GM23248 (cell line): ENCODE measurements around the gene HOXA9. TPM values are rescaled to one million over a fixed set of nuclear protein-coding genes. Genes with fewer than 3 reads are reported as not detected.
A peak's percentile ranks its signal among the peaks of the same experiment; 100 is the strongest.

Experiments
- DNase-seq: peaks from one replicate; pipeline ENCODE4 v3.0.0-alpha.2; 2015
- H2AFZ ChIP-seq: fragments of 200-600 bp; sonication (generic); 2 replicates; pipeline ENCODE4 v1.6.1; 2016; ENCODE audit warnings: antibody characterized with exemption
- H3F3A ChIP-seq: fragments of 200-600 bp; sonication (generic); 2 replicates; pipeline ENCODE4 v1.6.1; 2016; ENCODE audit warnings: mild to moderate bottlenecking, antibody characterized with exemption, mixed run types; ENCODE audit not compliant: insufficient read depth
- H3K27ac ChIP-seq: fragments of 200-600 bp; sonication (generic); 2 replicates; pipeline ENCODE4 v1.5.1; 2016; ENCODE audit warnings: mild to moderate bottlenecking
- H3K27me3 ChIP-seq: fragments of 200-600 bp; sonication (generic); replicated peaks from 2 replicates; pipeline ENCODE4 v1.6.1; 2016; ENCODE audit warnings: mild to moderate bottlenecking; ENCODE audit not compliant: insufficient read depth
- H3K36me3 ChIP-seq: fragments of 200-600 bp; sonication (generic); 2 replicates; pipeline ENCODE4 v1.6.1; 2016; ENCODE audit warnings: low read depth, mild to moderate bottlenecking
- H3K4me1 ChIP-seq: fragments of 200-600 bp; sonication (generic); 2 replicates; pipeline ENCODE4 v1.6.1; 2016; ENCODE audit warnings: mild to moderate bottlenecking; ENCODE audit not compliant: insufficient read depth
- H3K4me2 ChIP-seq: fragments of 200-600 bp; sonication (generic); one replicate; pipeline ENCODE4 v1.6.1; 2016; ENCODE audit warnings: mild to moderate bottlenecking; ENCODE audit not compliant: unreplicated experiment
- H3K4me3 ChIP-seq: fragments of 200-600 bp; sonication (generic); 2 replicates; pipeline ENCODE4 v1.5.1; 2016; ENCODE audit warnings: mild to moderate bottlenecking
- H3K79me2 ChIP-seq: fragments of 200-600 bp; sonication (generic); 2 replicates; pipeline ENCODE4 v1.6.1; 2016; ENCODE audit warnings: mild to moderate bottlenecking; ENCODE audit not compliant: insufficient read depth
- H3K9ac ChIP-seq: fragments of 200-600 bp; sonication (generic); 2 replicates; pipeline ENCODE4 v1.6.1; 2016; ENCODE audit warnings: mild to moderate bottlenecking
- H3K9me2 ChIP-seq: fragments of 200-600 bp; sonication (generic); 2 replicates; pipeline ENCODE4 v1.6.1; 2016; ENCODE audit warnings: mixed run types, mild to moderate bottlenecking, moderate library complexity; ENCODE audit not compliant: insufficient read depth
- H3K9me3 ChIP-seq: fragments of 200-600 bp; sonication (generic); one replicate; pipeline ENCODE4 v1.6.1; 2017; ENCODE audit warnings: low read depth
- H4K20me1 ChIP-seq: fragments of 200-600 bp; sonication (generic); 2 replicates; pipeline ENCODE4 v1.6.0; 2016; ENCODE audit not compliant: insufficient read depth
- EZH2 ChIP-seq: fragments of 200-600 bp; sonication (generic); IDR thresholded peaks from 2 replicates; pipeline ENCODE4 v1.6.1; 2018; ENCODE audit warnings: antibody characterized with exemption, mild to moderate bottlenecking; ENCODE audit not compliant: insufficient read depth, poor library complexity, severe bottlenecking
- EZH2phosphoT487 ChIP-seq: fragments of 200-600 bp; sonication (generic); IDR thresholded peaks from 2 replicates; pipeline ENCODE4 v1.6.1; 2018; ENCODE audit warnings: antibody characterized with exemption, moderate library complexity, mild to moderate bottlenecking, low read depth; ENCODE audit not compliant: insufficient read depth
- WGBS, 2 experiments: methylation state at CpG; one replicate each; pipeline ENCODE4 v1.1.6; 2015 to 2017; ENCODE audit warnings: low lambda C conversion rate in 2 of 2, low coverage in 1 of 2; ENCODE audit errors: missing lambda C conversion rate in 2 of 2; 5-methylcytosine and 5-hydroxymethylcytosine counted together
- in situ Hi-C: fragments of 300-500 bp; cut with MboI; formaldehyde crosslinking; loops from 2 replicates; pipeline ENCODE4 v1.15.0; 2020
- polyA plus RNA-seq: library from polyadenylated mRNA; unstranded; fragments of >200 nt; fragmentation: Nextera tagmentation; extraction: Ambion mirVana; gene quantifications from 2 replicates; pipeline ENCODE4 v1.2.1, GENCODE V29; 2016
- total RNA-seq: library from RNA; depleted of rRNA; stranded (reverse); fragments of >200 nt; shearing (Covaris generic); gene quantifications from 2 replicates; pipeline ENCODE4 v1.2.3, GENCODE V29; 2014

HOXA9 gene
- total and polyA plus RNA-seq, 2 experiments from 2014 or later: 28.3 to 43.7 TPM

DNA sequence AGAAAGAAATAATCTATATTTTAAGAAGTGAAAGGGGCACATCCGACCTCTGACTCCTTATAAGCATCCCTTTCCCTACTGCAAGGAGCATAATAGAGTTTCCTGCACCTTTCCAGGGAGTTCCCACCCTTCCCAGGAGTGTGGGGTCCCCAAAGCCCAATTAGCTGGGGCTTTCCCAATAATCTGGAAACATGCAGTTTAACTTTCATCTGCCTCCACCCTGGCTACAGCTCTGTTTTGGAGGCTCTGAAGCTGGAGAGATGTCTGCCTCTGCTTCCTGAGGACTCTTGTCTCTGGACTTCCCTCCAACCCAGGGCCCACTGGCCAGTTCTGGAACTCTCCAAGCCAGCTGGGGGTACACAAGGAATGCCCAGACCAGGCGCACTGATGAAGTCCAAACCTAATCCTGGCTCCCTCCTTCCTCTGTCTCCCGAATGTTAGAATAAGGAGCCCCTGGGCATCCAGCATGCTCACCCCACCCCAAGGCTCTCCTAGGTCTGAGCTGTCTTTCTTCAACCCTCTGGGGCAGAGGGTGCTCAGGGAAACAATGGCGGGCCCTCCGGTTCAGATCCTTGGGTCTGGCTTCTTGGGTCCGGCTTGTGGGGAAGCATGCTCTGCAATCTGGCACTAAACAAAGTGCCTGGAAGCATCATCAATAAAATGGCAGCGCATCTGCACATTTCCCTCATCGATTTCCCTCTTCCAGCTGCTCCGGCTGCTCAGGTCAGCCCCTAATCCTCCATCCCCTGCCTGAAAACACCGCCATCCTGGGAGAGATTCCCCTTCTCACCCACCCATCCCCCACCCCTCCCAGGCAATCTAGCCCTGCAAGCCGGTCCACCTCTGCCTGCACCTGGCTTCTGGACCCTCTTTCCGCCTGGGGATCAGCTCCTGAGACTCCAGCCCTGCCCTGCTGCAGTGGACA, 48.1 kb downstream of the HOXA9 start:
- H2AFZ ChIP-seq: no peak overlapping the region
- 89 to 97% methylated on average over 11 to 12 of the region's 12 CpGs for WGBS, 2 experiments
- H4K20me1 ChIP-seq: no peaks in the 10 kb centered on the region
- no peaks in the 10 kb centered on the region for H3K79me2 ChIP-seq
- no peak overlapping the region for H3K4me2 ChIP-seq
- in situ Hi-C loops: no loop called here
- TF ChIP-seq EZH2 (no peak), EZH2phosphoT487 (no peak)
- H3F3A ChIP-seq: peaks cover 4% of the 10 kb centered on the region; the same call in 1 of the 2 replicates
- H3K4me3 ChIP-seq: no peak overlapping the region
- no peaks in the 10 kb centered on the region for H3K9me2 ChIP-seq
- no peaks in the 10 kb centered on the region for H3K27me3 ChIP-seq
- no peaks in the 10 kb centered on the region for H3K36me3 ChIP-seq
- no peaks in the 10 kb centered on the region for H3K4me1 ChIP-seq
- no peak overlapping the region for H3K9ac ChIP-seq
- DNase-seq: no peak
- H3K27ac ChIP-seq: no peak overlapping the region
- no peaks in the 10 kb centered on the region for H3K9me3 ChIP-seq

GRCh38 chr7:27116031-27116961, 49.0 kb downstream of the HOXA9 start:
- no peak overlapping the region; the same call in 1 of the 2 replicates for H3K4me3 ChIP-seq
- no peaks in the 10 kb centered on the region for H4K20me1 ChIP-seq
- peaks cover 11% of the 10 kb centered on the region; the same call in 1 of the 2 replicates for H3F3A ChIP-seq
- H3K4me1 ChIP-seq: peaks cover 3% of the 10 kb centered on the region; the same call in 1 of the 2 replicates
- no peak for TF ChIP-seq EZH2phosphoT487
- TF ChIP-seq EZH2: no peak
- no peaks in the 10 kb centered on the region for H3K9me3 ChIP-seq
- H3K4me2 ChIP-seq: no peak overlapping the region
- H3K36me3 ChIP-seq: no peaks in the 10 kb centered on the region
- WGBS, 2 experiments: 91 to 92% methylated on average over 20 of the region's 20 CpGs
- H2AFZ ChIP-seq: no peak overlapping the region
- no peak for DNase-seq
- no peak overlapping the region for H3K27ac ChIP-seq
- no peaks in the 10 kb centered on the region for H3K27me3 ChIP-seq
- no peaks in the 10 kb centered on the region for H3K79me2 ChIP-seq
- in situ Hi-C loops: no loop called here
- H3K9me2 ChIP-seq: no peaks in the 10 kb centered on the region
- H3K9ac ChIP-seq: no peak overlapping the region

GRCh38 chr7:27115221-27116026, 49.9 kb downstream of the HOXA9 start:
- peaks cover 7% of the 10 kb centered on the region; the same call in 1 of the 2 replicates for H3K4me1 ChIP-seq
- H3F3A ChIP-seq: peaks cover 11% of the 10 kb centered on the region; the same call in 1 of the 2 replicates
- H3K9ac ChIP-seq: no peak overlapping the region
- DNase-seq: peak; percentile 21
- no peaks in the 10 kb centered on the region for H3K79me2 ChIP-seq
- H3K4me3 ChIP-seq: no peak overlapping the region
- TF ChIP-seq EZH2: no peak
- H3K36me3 ChIP-seq: no peaks in the 10 kb centered on the region
- no peak overlapping the region for H3K4me2 ChIP-seq
- H4K20me1 ChIP-seq: no peaks in the 10 kb centered on the region
- H3K9me2 ChIP-seq: no peaks in the 10 kb centered on the region
- in situ Hi-C loops: no loop called here
- no peaks in the 10 kb centered on the region for H3K27me3 ChIP-seq
- no peak overlapping the region for H3K27ac ChIP-seq
- WGBS, 2 experiments: 90 to 91% methylated on average over 45 of the region's 45 CpGs
- H2AFZ ChIP-seq: no peak overlapping the region
- no peaks in the 10 kb centered on the region for H3K9me3 ChIP-seq

DNA sequence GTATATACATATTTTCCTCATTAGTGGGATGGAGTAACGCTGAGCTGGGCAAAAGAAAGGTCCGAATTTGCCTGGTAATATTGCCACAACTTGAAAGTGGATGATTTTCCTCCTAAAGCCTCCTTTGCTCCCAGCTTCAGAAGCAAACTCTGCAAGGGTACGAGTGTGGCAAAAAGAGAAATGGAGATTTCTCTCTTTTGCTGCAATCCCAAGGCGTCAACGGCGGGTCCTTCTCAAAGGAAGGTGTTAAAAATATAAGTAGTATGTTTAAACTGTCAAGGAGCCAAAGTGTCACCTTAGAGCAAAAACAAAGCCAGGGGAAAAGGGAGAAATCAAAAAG, 50.5 kb downstream of the HOXA9 start:
- peaks cover 7% of the 10 kb centered on the region; the same call in 1 of the 2 replicates for H3K4me1 ChIP-seq
- H3K36me3 ChIP-seq: no peaks in the 10 kb centered on the region
- H3K9me3 ChIP-seq: no peaks in the 10 kb centered on the region
- in situ Hi-C loops: no loop called here
- no peaks in the 10 kb centered on the region for H3K79me2 ChIP-seq
- no peak overlapping the region for H2AFZ ChIP-seq
- no peaks in the 10 kb centered on the region for H4K20me1 ChIP-seq
- no peak overlapping the region for H3K4me2 ChIP-seq
- H3K9ac ChIP-seq: no peak overlapping the region
- TF ChIP-seq EZH2phosphoT487 (no peak), EZH2 (no peak)
- no peak overlapping the region for H3K27ac ChIP-seq
- peaks cover 11% of the 10 kb centered on the region; the same call in 1 of the 2 replicates for H3F3A ChIP-seq
- no peak overlapping the region for H3K4me3 ChIP-seq
- DNase-seq: no peak
- 97 to 98% methylated on average over 6 of the region's 6 CpGs for WGBS, 2 experiments
- no peaks in the 10 kb centered on the region for H3K27me3 ChIP-seq
- H3K9me2 ChIP-seq: no peaks in the 10 kb centered on the region
